Gastrocnemius medialis (tissue), 4 donors: ENCODE data around the gene MYLK2. TPM values are rescaled to one million over a fixed set of nuclear protein-coding genes. Genes with fewer than 3 reads are reported as not detected.

Experiments
- ATAC-seq, 2 donors: fragments of 150-250 bp; one replicate each; pipeline ENCODE4 v1.9.1; 2016
- DNase-seq, 2 donors: peaks; one replicate each; pipeline ENCODE4 v3.0.0-alpha.2; 2019
- H3K27ac ChIP-seq, 4 donors: fragments of 200-600 bp; sonication (generic); 1 replicate in 1 of 4; 2 replicates in 3 of 4; pipeline ENCODE4 v1.5.1; 2016 to 2018; ENCODE audit warnings: mild to moderate bottlenecking in 2 of 4, moderate library complexity in 1 of 4
- H3K27me3 ChIP-seq, 3 donors: fragments of 200-600 bp; sonication (generic) in 2 of 3; 1 replicate in 1 of 3; 2 replicates in 2 of 3; pipeline versions ENCODE4 v1.5.1 to v1.6.0; 2016 to 2019; ENCODE audit warnings: mild to moderate bottlenecking in 1 of 3, moderate library complexity in 1 of 3
- H3K36me3 ChIP-seq, 2 donors: fragments of 200-600 bp; sonication (generic) in 1 of 2; one replicate each; pipeline ENCODE4 v1.5.1; 2017 to 2018
- H3K4me1 ChIP-seq, 2 donors: fragments of 200-600 bp; sonication (generic) in 1 of 2; one replicate each; pipeline ENCODE4 v1.5.1; 2016 to 2017; ENCODE audit warnings: mild to moderate bottlenecking in 2 of 2
- H3K4me3 ChIP-seq, 4 donors: fragments of 200-600 bp; sonication (generic) in 3 of 4; 1 replicate in 1 of 4; 2 replicates in 3 of 4; pipeline ENCODE4 v1.5.1; 2016 to 2019; ENCODE audit warnings: mild to moderate bottlenecking in 2 of 4
- H3K9me3 ChIP-seq, 3 donors: fragments of 200-600 bp; sonication (generic) in 2 of 3; 1 replicate in 1 of 3; 2 replicates in 2 of 3; pipeline ENCODE4 v1.5.1; 2016 to 2019
- CTCF ChIP-seq, 5 experiments: fragments of 450-650 bp in 3 of 5; fragments of 200-600 bp in 2 of 5; sonication (generic) in 2 of 5; IDR thresholded peaks in 4 of 5; conservative IDR thresholded peaks in 1 of 5; 1 replicate in 4 of 5; 2 replicates in 1 of 5; pipeline ENCODE4 v1.5.1; 2016 to 2019; ENCODE audit warnings: antibody characterized with exemption in 5 of 5, mild to moderate bottlenecking in 3 of 5, moderate library complexity in 3 of 5
- POLR2A ChIP-seq, 2 donors: fragments of 450-650 bp; IDR thresholded peaks; one replicate each; pipeline ENCODE4 v1.6.1; 2017; ENCODE audit warnings: antibody characterized with exemption in 2 of 2, mild to moderate bottlenecking in 2 of 2, moderate library complexity in 2 of 2
- in situ Hi-C, 4 donors: fragments of 200-750 bp; cut with MboI; loops; one replicate each; pipeline versions ENCODE4 v1.15.0 to v1.8.0; 2017; ENCODE audit warnings: low sequenced_read_pairs in 4 of 4
- intact Hi-C: fragments of 100-400 bp; cut with DNase I; formaldehyde crosslinking; loops from one replicate; pipeline ENCODE4 v1.15.1; 2023; ENCODE audit warnings: low total_unique reads
- total RNA-seq, 4 donors: library from RNA; depleted of rRNA; stranded (reverse); fragments of >200 nt; gene quantifications; one replicate each; pipeline versions ENCODE4 v1.1.0 to v1.2.3, GENCODE V29; 2016

Gene MYLK2
- total RNA-seq, 4 donors from 2014 or later: 17.2 to 255 (median 88.4) TPM

GRCh38 chr20:31848088-31848999 is 29.2 kb downstream of the MYLK2 start:
- Histone ChIP-seq H3K27me3 (peaks cover 0 to 9% (median 4%) of the 10 kb centered on the region in 3 donors), H3K9me3 (no peaks in the 10 kb centered on the region), H3K4me3 (no peak overlapping the region), H3K36me3 (no peaks in the 10 kb centered on the region), H3K4me1 (peaks cover 3 to 11% of the 10 kb centered on the region in 2 donors), H3K27ac (no peak overlapping the region)
- in situ Hi-C loops: loop anchor here in 1 of 4 donors (25.0 kb wide), 1 partner anchor 111 kb away; the partner anchor contains the start of gene TPX2
- no peak for TF ChIP-seq CTCF (IDR thresholded peaks at IDR 0.05 in 4 of 5, conservative IDR thresholded peaks at IDR 0.05 in 1 of 5)
- TF ChIP-seq POLR2A (IDR thresholded peaks at IDR 0.05): no peak
- ATAC-seq: no peak
- intact Hi-C loops: no loop called here
- no peak for DNase-seq

GRCh38 chr20:31849306-31849930 is 30.3 kb downstream of the MYLK2 start:
- Histone ChIP-seq H3K27me3 (peaks cover 0 to 9% (median 4%) of the 10 kb centered on the region in 3 donors), H3K9me3 (no peaks in the 10 kb centered on the region), H3K27ac (no peak overlapping the region), H3K4me1 (peaks cover 3 to 11% of the 10 kb centered on the region in 2 donors), H3K36me3 (no peaks in the 10 kb centered on the region), H3K4me3 (no peak overlapping the region)
- intact Hi-C loops: no loop called here
- TF ChIP-seq POLR2A (IDR thresholded peaks at IDR 0.05): no peak
- TF ChIP-seq CTCF (IDR thresholded peaks at IDR 0.05 in 4 of 5, conservative IDR thresholded peaks at IDR 0.05 in 1 of 5): no peak
- DNase-seq (no peak), ATAC-seq (no peak)
- in situ Hi-C loops: loop anchor here in 1 of 4 donors (25.0 kb wide), 1 partner anchor 112 kb away; the partner anchor contains the start of gene TPX2

GRCh38 chr20:31851240-31851955 is 32.2 kb downstream of the MYLK2 start:
- intact Hi-C loops: loop anchor here (5.0 kb wide), 1 partner anchor 181 kb away; no protein-coding TSS in a partner anchor
- no peak for DNase-seq
- in situ Hi-C loops: loop anchor here in 3 of 4 donors (10.0 kb wide), 2 partner anchors 103 to 183 kb away; partner anchors contain the start of gene PDRG1 (in 3 of the 3)
- no peaks in the 10 kb centered on the region for H3K36me3 ChIP-seq
- ATAC-seq: no peak
- TF ChIP-seq CTCF (IDR thresholded peaks at IDR 0.05 in 4 of 5, conservative IDR thresholded peaks at IDR 0.05 in 1 of 5) (no peak), POLR2A (IDR thresholded peaks at IDR 0.05) (no peak)
- no peak overlapping the region for H3K4me3 ChIP-seq
- H3K27me3 ChIP-seq: peaks cover 0 to 9% (median 4%) of the 10 kb centered on the region in 3 donors
- H3K27ac ChIP-seq: no peak overlapping the region
- peaks cover under 1 to 3% of the 10 kb centered on the region in 2 donors for H3K4me1 ChIP-seq
- no peaks in the 10 kb centered on the region for H3K9me3 ChIP-seq

- no peak overlapping the region for H3K27ac ChIP-seq
- no peak overlapping the region for H3K4me3 ChIP-seq
- in situ Hi-C loops (loop anchor here in 3 of 4 donors (10.0 kb wide), 2 partner anchors 101 to 181 kb away; partner anchors contain the start of gene PDRG1 (in 3 of the 3)), intact Hi-C loops (loop anchor here (5.0 kb wide), 1 partner anchor 179 kb away; no protein-coding TSS in a partner anchor)
- H3K36me3 ChIP-seq: no peaks in the 10 kb centered on the region
- peaks cover 0 to 3% of the 10 kb centered on the region in 2 donors for H3K4me1 ChIP-seq
- ATAC-seq (no peak), DNase-seq (no peak)
- H3K9me3 ChIP-seq: no peaks in the 10 kb centered on the region
- peaks cover 0 to 19% (median 12%) of the 10 kb centered on the region in 3 donors for H3K27me3 ChIP-seq
- TF ChIP-seq POLR2A (IDR thresholded peaks at IDR 0.05): no peak
- TF ChIP-seq CTCF (IDR thresholded peaks at IDR 0.05 in 4 of 5, conservative IDR thresholded peaks at IDR 0.05 in 1 of 5): no peak
Measured at GRCh38 chr20:31853481-31853880, 34.3 kb downstream of the MYLK2 start.
